Measurements from ENCODE around the gene PITHD1. TPM values are rescaled to one million over a fixed set of nuclear protein-coding genes. Genes with fewer than 3 reads are reported as not detected.
A peak's percentile ranks its signal among the peaks of the same experiment; 100 is the strongest.

PITHD1 gene
- total RNA-seq, 1 donor = 31.1 TPM

DNA sequence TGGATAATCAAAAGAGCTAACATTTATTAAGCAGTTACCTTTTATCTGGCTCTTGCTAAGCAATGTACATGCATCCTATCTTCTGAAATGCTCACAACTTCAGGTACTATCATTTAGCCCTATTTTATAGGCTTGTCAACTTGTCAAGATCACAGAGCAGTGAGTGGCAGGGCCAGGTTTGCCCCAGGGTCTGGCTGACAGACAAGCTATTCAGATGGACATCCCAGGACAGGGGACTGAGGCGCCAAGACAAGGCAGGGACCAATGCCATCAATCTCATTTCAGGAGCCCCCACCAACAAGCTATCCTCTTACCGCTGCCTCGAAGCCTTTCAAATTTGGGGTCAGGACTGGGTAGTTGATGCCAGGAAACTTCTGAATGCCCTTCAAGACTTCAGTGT is 38.1 kb downstream of the PITHD1 start:
- H4K20me1 ChIP-seq (ENCODE audit: insufficient read depth, low read length) = no peaks in the 10 kb centered on the region
- H3K36me3 ChIP-seq (ENCODE audit: insufficient read depth, low read length) = peaks cover 38% of the 10 kb centered on the region
- no peaks in the 10 kb centered on the region for H3K27me3 ChIP-seq (ENCODE audit: insufficient read depth, low read length)
- no peaks in the 10 kb centered on the region for H3K4me1 ChIP-seq (ENCODE audit: insufficient read depth, low read length)
- no peaks in the 10 kb centered on the region for H3K9me3 ChIP-seq (ENCODE audit: low read depth, low read length)
- DNase-seq (ENCODE audit: insufficient read length, low spot score, missing footprints) = no peak
- no peak overlapping the region for H3K4me3 ChIP-seq (ENCODE audit: insufficient read depth, low read length)
- no peak overlapping the region for H2AFZ ChIP-seq (ENCODE audit: low read length)
- no peak overlapping the region for H3K27ac ChIP-seq (ENCODE audit: low read depth, low read length)
- TF ChIP-seq, protein P1, sequence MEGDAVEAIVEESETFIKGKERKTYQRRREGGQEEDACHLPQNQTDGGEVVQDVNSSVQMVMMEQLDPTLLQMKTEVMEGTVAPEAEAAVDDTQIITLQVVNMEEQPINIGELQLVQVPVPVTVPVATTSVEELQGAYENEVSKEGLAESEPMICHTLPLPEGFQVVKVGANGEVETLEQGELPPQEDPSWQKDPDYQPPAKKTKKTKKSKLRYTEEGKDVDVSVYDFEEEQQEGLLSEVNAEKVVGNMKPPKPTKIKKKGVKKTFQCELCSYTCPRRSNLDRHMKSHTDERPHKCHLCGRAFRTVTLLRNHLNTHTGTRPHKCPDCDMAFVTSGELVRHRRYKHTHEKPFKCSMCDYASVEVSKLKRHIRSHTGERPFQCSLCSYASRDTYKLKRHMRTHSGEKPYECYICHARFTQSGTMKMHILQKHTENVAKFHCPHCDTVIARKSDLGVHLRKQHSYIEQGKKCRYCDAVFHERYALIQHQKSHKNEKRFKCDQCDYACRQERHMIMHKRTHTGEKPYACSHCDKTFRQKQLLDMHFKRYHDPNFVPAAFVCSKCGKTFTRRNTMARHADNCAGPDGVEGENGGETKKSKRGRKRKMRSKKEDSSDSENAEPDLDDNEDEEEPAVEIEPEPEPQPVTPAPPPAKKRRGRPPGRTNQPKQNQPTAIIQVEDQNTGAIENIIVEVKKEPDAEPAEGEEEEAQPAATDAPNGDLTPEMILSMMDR (IDR thresholded peaks at IDR 0.05; ENCODE audit: extremely low read depth, low read depth, low read length) = no peak
- H3K79me2 ChIP-seq (ENCODE audit: insufficient read depth, low read length) = no peaks in the 10 kb centered on the region
- no peak overlapping the region for H3K4me2 ChIP-seq (ENCODE audit: insufficient read depth, low read length)

DNA sequence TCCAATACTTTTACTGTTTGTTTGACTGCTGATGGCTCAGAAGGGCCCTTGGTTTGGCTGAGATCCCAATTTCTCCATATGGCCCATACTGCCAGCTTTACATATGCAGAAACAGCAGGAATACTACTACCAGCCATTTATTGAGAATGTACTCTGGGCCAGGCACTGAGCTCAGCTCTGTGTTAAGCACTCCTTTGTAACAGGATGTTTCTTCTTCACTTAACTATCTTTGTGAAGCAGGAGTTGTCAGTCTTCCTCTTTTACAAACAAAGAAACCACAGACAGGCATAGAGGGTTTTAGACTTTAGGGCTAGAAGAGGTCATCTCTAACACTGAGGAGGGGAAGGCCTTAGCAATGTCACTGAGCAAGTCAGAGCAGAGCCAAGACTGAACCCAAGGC is 38.7 kb downstream of the PITHD1 start:
- Histone ChIP-seq H3K27ac (ENCODE audit: low read depth, low read length) (no peak overlapping the region), H3K4me2 (ENCODE audit: insufficient read depth, low read length) (no peak overlapping the region), H3K4me1 (ENCODE audit: insufficient read depth, low read length) (no peaks in the 10 kb centered on the region), H3K79me2 (ENCODE audit: insufficient read depth, low read length) (no peaks in the 10 kb centered on the region), H4K20me1 (ENCODE audit: insufficient read depth, low read length) (no peaks in the 10 kb centered on the region), H3K4me3 (ENCODE audit: insufficient read depth, low read length) (no peak overlapping the region), H3K9me3 (ENCODE audit: low read depth, low read length) (no peaks in the 10 kb centered on the region), H3K27me3 (ENCODE audit: insufficient read depth, low read length) (no peaks in the 10 kb centered on the region), H2AFZ (ENCODE audit: low read length) (no peak overlapping the region), H3K36me3 (ENCODE audit: insufficient read depth, low read length) (peaks cover 38% of the 10 kb centered on the region)
- TF ChIP-seq, protein P1 (IDR thresholded peaks at IDR 0.05; ENCODE audit: extremely low read depth, low read depth, low read length) = no peak
- no peak for DNase-seq (ENCODE audit: insufficient read length, low spot score, missing footprints)

DNA sequence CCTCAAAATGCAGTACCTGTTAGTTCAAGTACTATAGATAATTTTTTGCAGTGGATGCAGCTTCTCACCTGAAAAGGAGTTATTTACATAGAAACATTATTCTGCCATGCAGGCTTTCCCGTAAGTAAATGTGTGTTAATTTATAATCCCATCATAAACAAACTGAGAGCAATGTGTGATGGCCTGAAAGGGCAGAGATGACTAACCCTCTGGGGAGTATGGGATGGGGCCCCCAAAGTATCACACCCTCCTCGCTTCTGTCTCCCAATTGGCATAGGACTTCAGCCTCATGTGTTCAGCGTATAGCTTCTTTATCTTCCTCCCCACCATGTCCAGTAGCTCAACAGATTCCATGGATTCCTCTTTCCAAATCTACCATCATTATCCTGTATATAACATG is 39.4 kb downstream of the PITHD1 start:
- Histone ChIP-seq H3K4me3 (ENCODE audit: insufficient read depth, low read length) (no peak overlapping the region), H2AFZ (ENCODE audit: low read length) (no peak overlapping the region), H3K36me3 (ENCODE audit: insufficient read depth, low read length) (peaks cover 32% of the 10 kb centered on the region), H3K27me3 (ENCODE audit: insufficient read depth, low read length) (no peaks in the 10 kb centered on the region), H3K27ac (ENCODE audit: low read depth, low read length) (no peak overlapping the region), H3K4me2 (ENCODE audit: insufficient read depth, low read length) (no peak overlapping the region), H3K4me1 (ENCODE audit: insufficient read depth, low read length) (no peaks in the 10 kb centered on the region), H3K9me3 (ENCODE audit: low read depth, low read length) (no peaks in the 10 kb centered on the region), H4K20me1 (ENCODE audit: insufficient read depth, low read length) (no peaks in the 10 kb centered on the region), H3K79me2 (ENCODE audit: insufficient read depth, low read length) (peaks cover 3% of the 10 kb centered on the region)
- no peak for DNase-seq (ENCODE audit: insufficient read length, low spot score, missing footprints)
- TF ChIP-seq, protein P1 (IDR thresholded peaks at IDR 0.05; ENCODE audit: extremely low read depth, low read depth, low read length) = no peak

DNA sequence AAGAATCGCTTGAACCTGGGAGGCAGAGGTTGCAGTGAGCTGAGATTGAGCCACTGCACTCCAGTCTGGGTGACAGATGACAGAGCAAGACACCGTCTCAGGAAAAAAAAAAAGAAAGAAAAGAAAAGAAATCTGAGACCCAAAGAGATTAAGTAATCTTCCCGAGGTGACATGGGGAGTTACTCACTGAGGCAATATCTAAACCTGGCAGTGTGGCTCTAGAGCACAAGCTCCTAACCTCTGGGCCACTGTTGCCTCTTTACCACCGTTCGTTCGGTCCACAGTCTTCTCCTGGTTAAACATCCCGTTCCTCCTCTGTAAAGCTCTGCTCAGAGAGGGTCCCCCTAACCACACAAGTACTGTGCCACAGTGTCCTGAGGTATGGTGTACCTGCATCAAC is 45.5 kb downstream of the PITHD1 start:
- H3K27me3 ChIP-seq (ENCODE audit: insufficient read depth, low read length) = no peaks in the 10 kb centered on the region
- no peaks in the 10 kb centered on the region for H4K20me1 ChIP-seq (ENCODE audit: insufficient read depth, low read length)
- peak overlapping the region; percentile 95 for H3K4me2 ChIP-seq (ENCODE audit: insufficient read depth, low read length)
- TF ChIP-seq, protein P1 (IDR thresholded peaks at IDR 0.05; ENCODE audit: extremely low read depth, low read depth, low read length) = no peak
- no peak overlapping the region for H2AFZ ChIP-seq (ENCODE audit: low read length)
- H3K4me3 ChIP-seq (ENCODE audit: insufficient read depth, low read length) = no peak overlapping the region
- no peak overlapping the region for H3K27ac ChIP-seq (ENCODE audit: low read depth, low read length)
- peaks cover 4% of the 10 kb centered on the region for H3K4me1 ChIP-seq (ENCODE audit: insufficient read depth, low read length)
- H3K36me3 ChIP-seq (ENCODE audit: insufficient read depth, low read length) = no peaks in the 10 kb centered on the region
- DNase-seq (ENCODE audit: insufficient read length, low spot score, missing footprints) = no peak
- no peaks in the 10 kb centered on the region for H3K9me3 ChIP-seq (ENCODE audit: low read depth, low read length)
- H3K79me2 ChIP-seq (ENCODE audit: insufficient read depth, low read length) = peaks cover 23% of the 10 kb centered on the region
